Ascending aorta (tissue), 2 donors: Measurements from ENCODE around the gene XCR1. TPM values are rescaled to one million over a fixed set of nuclear protein-coding genes. Genes with fewer than 3 reads are reported as not detected.

ENCODE experiments used
- DNase-seq, 2 donors: peaks; one replicate each; pipeline ENCODE4 v3.0.0-alpha.2; 2019; ENCODE audit warnings: low spot score in 2 of 2
- H3K27ac ChIP-seq, 2 donors: fragments of 200-600 bp; sonication (generic); one replicate each; pipeline ENCODE4 v1.5.1; 2016 to 2017; ENCODE audit warnings: mild to moderate bottlenecking in 1 of 2
- H3K27me3 ChIP-seq: fragments of 200-600 bp; sonication (generic); one replicate; pipeline ENCODE4 v1.5.1; 2017
- H3K36me3 ChIP-seq, 2 donors: fragments of 200-600 bp; sonication (generic); one replicate each; pipeline ENCODE4 v1.5.1; 2016
- H3K4me1 ChIP-seq, 2 donors: fragments of 200-600 bp; sonication (generic); one replicate each; pipeline ENCODE4 v1.5.1; 2016 to 2017; ENCODE audit warnings: mild to moderate bottlenecking in 1 of 2
- H3K4me3 ChIP-seq, 2 donors: fragments of 200-600 bp; sonication (generic); one replicate each; pipeline ENCODE4 v1.5.1; 2016 to 2017; ENCODE audit warnings: mild to moderate bottlenecking in 1 of 2
- H3K9me3 ChIP-seq, 2 donors: fragments of 200-600 bp; sonication (generic); one replicate each; pipeline ENCODE4 v1.5.1; 2016
- intact Hi-C: fragments of 100-400 bp; cut with DNase I; formaldehyde crosslinking; loops from one replicate; pipeline ENCODE4 v1.15.1; 2023
- total RNA-seq: library from RNA; depleted of rRNA; stranded (reverse); fragments of >200 nt; gene quantifications from one replicate; pipeline ENCODE4 v1.1.0, GENCODE V29; 2016
- TF ChIP-seq, protein P1 (sequence below), 3 experiments: fragments of 200-600 bp in 2 of 3; fragments of 450-650 bp in 1 of 3; sonication (generic) in 2 of 3; IDR thresholded peaks; one replicate each; pipeline ENCODE4 v1.5.1; 2016 to 2019; ENCODE audit warnings: antibody characterized with exemption in 3 of 3, mild to moderate bottlenecking in 1 of 3, moderate library complexity in 1 of 3

Gene XCR1
- total RNA-seq, 1 donor from 2014 or later: not detected

DNA sequence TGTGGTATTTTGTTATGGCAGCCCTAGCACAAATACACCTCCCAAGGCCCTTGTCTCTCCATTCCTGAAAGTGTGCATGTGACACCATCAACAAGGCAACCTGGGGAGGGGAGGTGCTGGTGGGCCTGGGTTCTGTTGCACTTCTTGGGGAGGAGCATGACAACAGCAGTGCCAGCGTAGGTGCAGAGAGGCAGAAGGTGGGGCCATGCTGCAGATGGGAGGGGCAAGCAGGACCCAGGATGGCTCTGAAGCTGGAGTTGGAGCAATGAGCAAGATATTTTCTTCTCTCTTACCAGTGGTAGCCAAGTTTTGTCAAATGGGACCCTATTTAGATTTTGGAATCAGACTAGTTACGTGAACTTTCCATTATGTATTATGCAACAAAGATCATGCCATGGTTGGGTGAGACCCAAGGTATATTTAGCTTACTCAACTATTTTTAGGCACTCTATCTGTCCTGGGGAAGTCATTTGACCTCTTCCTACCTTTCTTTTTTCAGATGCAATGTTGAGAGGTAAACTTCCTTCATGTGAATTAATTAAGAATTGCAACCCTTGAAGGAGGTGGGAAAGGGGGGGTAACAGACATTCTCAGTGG is 35.1 kb downstream of the XCR1 start:
- Histone ChIP-seq H3K36me3 (no peaks in the 10 kb centered on the region), H3K4me3 (peak overlapping the region; percentile 15 to 32), H3K27me3 (no peaks in the 10 kb centered on the region), H3K27ac (peak overlapping the region; percentile 94 to 99), H3K4me1 (peaks cover 40 to 77% of the 10 kb centered on the region in 2 donors), H3K9me3 (no peaks in the 10 kb centered on the region)
- intact Hi-C loops: loop anchor here (2.0 to 10.0 kb wide), 3 partner anchors 307 to 1015 kb away; partner anchors contain the start of genes EXOSC7, LIMD1, SACM1L and ZDHHC3
- TF ChIP-seq, protein P1, sequence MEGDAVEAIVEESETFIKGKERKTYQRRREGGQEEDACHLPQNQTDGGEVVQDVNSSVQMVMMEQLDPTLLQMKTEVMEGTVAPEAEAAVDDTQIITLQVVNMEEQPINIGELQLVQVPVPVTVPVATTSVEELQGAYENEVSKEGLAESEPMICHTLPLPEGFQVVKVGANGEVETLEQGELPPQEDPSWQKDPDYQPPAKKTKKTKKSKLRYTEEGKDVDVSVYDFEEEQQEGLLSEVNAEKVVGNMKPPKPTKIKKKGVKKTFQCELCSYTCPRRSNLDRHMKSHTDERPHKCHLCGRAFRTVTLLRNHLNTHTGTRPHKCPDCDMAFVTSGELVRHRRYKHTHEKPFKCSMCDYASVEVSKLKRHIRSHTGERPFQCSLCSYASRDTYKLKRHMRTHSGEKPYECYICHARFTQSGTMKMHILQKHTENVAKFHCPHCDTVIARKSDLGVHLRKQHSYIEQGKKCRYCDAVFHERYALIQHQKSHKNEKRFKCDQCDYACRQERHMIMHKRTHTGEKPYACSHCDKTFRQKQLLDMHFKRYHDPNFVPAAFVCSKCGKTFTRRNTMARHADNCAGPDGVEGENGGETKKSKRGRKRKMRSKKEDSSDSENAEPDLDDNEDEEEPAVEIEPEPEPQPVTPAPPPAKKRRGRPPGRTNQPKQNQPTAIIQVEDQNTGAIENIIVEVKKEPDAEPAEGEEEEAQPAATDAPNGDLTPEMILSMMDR (IDR thresholded peaks at IDR 0.05): no peak
- DNase-seq: peak in 1 of 2 donors; percentile 86

DNA sequence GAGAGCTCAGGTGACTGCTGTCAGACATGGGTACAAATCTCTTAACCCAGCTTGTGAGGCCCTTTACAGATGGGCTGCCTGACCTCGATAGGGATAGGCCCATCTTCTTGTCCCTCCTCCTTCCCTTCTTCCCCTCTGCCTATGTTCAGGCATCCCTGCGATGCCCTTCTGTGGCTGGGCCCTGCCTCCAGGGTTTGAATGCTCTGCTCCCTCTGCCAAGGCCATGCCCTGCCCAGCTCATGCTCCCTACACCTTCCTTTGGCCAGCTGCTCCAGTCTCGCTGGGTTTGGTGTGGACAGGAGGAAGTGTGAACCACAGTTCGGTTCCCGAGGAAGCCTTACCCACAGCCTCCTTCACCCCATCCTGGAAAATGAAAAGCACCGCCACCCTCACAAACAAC is 35.9 kb downstream of the XCR1 start:
- intact Hi-C loops: loop anchor here (10.0 kb wide), 2 partner anchors 307 to 397 kb away; partner anchors contain the start of genes LIMD1 and SACM1L
- no peaks in the 10 kb centered on the region for H3K9me3 ChIP-seq
- H3K27me3 ChIP-seq: no peaks in the 10 kb centered on the region
- H3K4me3 ChIP-seq: peak overlapping the region in 1 of 2 donors; percentile 32
- no peak for DNase-seq
- no peaks in the 10 kb centered on the region for H3K36me3 ChIP-seq
- H3K4me1 ChIP-seq: peaks cover 48 to 84% of the 10 kb centered on the region in 2 donors
- H3K27ac ChIP-seq: peak overlapping the region; percentile 94 to 99
- TF ChIP-seq, protein P1 (IDR thresholded peaks at IDR 0.05): no peak

DNA sequence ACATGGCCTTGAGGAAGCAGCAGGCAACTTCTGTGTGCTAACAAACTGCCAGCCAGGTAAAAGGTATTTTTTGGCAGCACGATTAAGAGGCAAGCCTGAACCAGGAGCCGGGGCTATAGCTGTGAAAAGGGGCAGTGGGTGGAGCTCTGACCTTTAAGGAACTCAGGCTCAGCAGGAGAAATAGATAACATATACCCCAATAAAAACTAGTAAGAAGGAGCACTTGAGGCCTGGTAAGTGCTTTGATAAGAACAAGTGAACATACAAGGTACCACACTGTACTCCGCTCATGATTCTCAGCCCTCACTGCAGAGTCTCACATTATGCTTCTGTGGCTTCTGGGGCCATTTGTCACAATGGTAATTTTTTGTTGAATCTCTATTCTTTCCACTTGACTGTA is 37.1 kb downstream of the XCR1 start:
- Histone ChIP-seq H3K27me3 (no peaks in the 10 kb centered on the region), H3K27ac (peak overlapping the region; percentile 94 to 99), H3K4me1 (peaks cover 53 to 89% of the 10 kb centered on the region in 2 donors), H3K4me3 (no peak overlapping the region), H3K9me3 (no peaks in the 10 kb centered on the region), H3K36me3 (no peaks in the 10 kb centered on the region)
- intact Hi-C loops: loop anchor here (10.0 kb wide), 2 partner anchors 305 to 395 kb away; partner anchors contain the start of genes LIMD1 and SACM1L
- DNase-seq: no peak
- TF ChIP-seq, protein P1 (IDR thresholded peaks at IDR 0.05): no peak

DNA sequence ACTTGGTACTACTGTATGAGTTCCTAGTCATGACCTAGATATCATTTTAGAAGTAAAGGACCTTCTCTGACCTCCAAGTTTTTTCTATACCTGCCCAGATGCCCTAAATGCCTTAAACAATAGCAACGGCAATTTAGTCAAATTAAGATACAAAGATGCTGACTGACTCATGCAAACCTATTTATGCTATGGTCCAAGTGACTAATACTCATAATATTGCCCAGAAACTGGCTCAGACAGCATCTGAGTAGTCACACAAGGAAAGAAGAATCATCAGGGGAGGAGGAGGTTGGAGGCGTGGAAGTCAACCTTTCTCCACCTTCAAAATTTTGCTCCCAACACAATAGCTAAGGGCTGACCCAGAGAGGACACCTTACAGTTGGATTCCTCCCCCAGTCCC is 38.5 kb downstream of the XCR1 start:
- Histone ChIP-seq H3K27me3 (no peaks in the 10 kb centered on the region), H3K9me3 (no peaks in the 10 kb centered on the region), H3K36me3 (peaks cover 4 to 7% of the 10 kb centered on the region in 2 donors), H3K27ac (peak overlapping the region; percentile 94 to 99), H3K4me1 (peaks cover 65 to 94% of the 10 kb centered on the region in 2 donors), H3K4me3 (no peak overlapping the region)
- DNase-seq: no peak
- TF ChIP-seq, protein P1 (IDR thresholded peaks at IDR 0.05): peak in 1 of 3 experiments; percentile 12
- intact Hi-C loops: loop anchor here (10.0 kb wide), 1 partner anchor 324 kb away; no protein-coding TSS in a partner anchor

DNA sequence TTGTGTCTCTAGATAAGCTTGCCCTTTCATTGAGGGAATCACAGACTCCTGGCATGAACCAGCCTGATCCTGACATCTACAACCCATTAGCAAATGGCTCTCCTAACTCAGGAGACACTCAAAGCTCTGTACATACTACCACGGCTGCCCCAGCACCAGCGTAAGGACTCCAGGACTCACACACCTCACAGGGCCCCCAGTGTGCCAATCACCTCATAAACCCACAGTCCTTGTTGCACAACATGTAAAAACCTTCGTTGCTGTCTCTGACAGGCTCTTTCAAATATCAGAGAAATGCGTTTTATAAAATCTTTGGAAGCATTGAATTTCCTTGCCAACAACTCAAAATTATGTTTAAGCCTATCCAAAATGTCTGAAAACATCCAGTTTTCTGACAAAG is 38.9 kb downstream of the XCR1 start:
- peak in 1 of 2 donors; percentile 67 for DNase-seq
- Histone ChIP-seq H3K27ac (peak overlapping the region; percentile 94 to 99), H3K4me1 (peaks cover 66 to 94% of the 10 kb centered on the region in 2 donors), H3K36me3 (peaks cover 7 to 11% of the 10 kb centered on the region in 2 donors), H3K4me3 (no peak overlapping the region), H3K27me3 (no peaks in the 10 kb centered on the region), H3K9me3 (no peaks in the 10 kb centered on the region)
- intact Hi-C loops: loop anchor here (10.0 kb wide), 1 partner anchor 324 kb away; no protein-coding TSS in a partner anchor
- TF ChIP-seq, protein P1 (IDR thresholded peaks at IDR 0.05): no peak
